SK-N-SH (cell line): Measurements from ENCODE around the gene EEF2.

ENCODE experiments used
- TAF1 ChIP-seq: IDR thresholded peaks from 2 replicates; pipeline ENCODE4 v1.6.1; 2012; ENCODE audit warnings: low read depth, mild to moderate bottlenecking, low read length, moderate library complexity, borderline replicate concordance
- TF ChIP-seq, protein P1 (sequence below): fragments of 200-600 bp; sonication (generic); IDR thresholded peaks from 2 replicates; pipeline ENCODE4 v1.6.1; 2017; ENCODE audit warnings: antibody characterized with exemption, mild to moderate bottlenecking, moderate library complexity

DNA sequence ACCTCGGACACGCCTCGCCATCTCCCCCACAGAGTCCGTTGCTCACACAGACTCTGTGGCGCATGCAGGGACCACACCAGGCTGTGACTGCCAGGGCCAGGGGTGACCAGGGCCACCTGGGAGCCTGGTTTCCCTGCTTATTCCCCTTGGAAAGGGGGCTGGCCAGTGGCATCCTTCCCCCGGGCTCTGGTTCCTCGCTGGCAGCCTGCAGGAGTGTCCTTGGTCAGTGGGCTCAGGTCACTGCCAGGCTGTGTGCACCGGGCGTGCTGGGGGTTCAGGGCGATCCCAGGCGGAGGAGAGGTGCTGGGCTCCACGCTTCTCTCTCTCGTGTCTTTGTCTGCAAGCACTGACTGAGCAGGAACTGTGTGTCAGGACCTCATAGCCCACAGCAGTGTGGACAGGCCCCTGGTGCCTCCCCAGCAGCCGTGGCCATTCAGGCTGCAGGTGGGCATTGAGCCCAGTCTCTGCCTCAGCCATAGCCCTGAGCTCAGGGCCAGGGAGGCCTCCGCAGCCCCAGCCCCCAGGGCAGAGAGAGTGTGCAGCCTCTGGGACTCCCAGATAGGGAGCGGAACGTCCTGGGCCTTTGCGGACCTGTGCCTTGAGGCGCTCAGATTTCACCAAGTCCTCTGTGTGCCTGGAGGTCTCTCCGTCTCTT is 28.8 kb upstream of the EEF2 start:
- TF ChIP-seq, protein P1, sequence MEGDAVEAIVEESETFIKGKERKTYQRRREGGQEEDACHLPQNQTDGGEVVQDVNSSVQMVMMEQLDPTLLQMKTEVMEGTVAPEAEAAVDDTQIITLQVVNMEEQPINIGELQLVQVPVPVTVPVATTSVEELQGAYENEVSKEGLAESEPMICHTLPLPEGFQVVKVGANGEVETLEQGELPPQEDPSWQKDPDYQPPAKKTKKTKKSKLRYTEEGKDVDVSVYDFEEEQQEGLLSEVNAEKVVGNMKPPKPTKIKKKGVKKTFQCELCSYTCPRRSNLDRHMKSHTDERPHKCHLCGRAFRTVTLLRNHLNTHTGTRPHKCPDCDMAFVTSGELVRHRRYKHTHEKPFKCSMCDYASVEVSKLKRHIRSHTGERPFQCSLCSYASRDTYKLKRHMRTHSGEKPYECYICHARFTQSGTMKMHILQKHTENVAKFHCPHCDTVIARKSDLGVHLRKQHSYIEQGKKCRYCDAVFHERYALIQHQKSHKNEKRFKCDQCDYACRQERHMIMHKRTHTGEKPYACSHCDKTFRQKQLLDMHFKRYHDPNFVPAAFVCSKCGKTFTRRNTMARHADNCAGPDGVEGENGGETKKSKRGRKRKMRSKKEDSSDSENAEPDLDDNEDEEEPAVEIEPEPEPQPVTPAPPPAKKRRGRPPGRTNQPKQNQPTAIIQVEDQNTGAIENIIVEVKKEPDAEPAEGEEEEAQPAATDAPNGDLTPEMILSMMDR = no peak
- no peak for TF ChIP-seq TAF1
